IMR-90 (cell line): ENCODE results near the gene TAS2R8. TPM values are rescaled to one million over a fixed set of nuclear protein-coding genes. Genes with fewer than 3 reads are reported as not detected.

Experiments
- ATAC-seq: fragments of 200-7000 bp; cut with Tn5 transposase; 2 replicates; pipeline ENCODE4 v1.9.1; 2020; ENCODE audit warnings: low read depth, mild to moderate bottlenecking, moderate library complexity
- BruUV-seq: library from RNA; stranded (reverse); fragments of 400-500 nt; replicated peaks from 2 replicates; lab custom pipeline; 2021; lab: Mats Ljungman, UMichigan
- CTCF ChIA-PET: fragments of 300-600 bp; formaldehyde crosslinking; extraction: SDS; loops from one replicate; lab custom pipeline; 2021; ENCODE audit warnings: antibody characterized with exemption; lab: Yijun Ruan, JAX
- POLR2A ChIA-PET: fragments of 300-600 bp; sonication (Branson Sonifier 250); formaldehyde crosslinking; loops from one replicate; lab custom pipeline; 2022; ENCODE audit warnings: antibody characterized with exemption; ENCODE audit not compliant: unreplicated experiment; lab: Charles Lee
- DNase-seq: peaks from one replicate; pipeline ENCODE4 v3.0.0; 2013
- H2AFZ ChIP-seq: replicated peaks from 2 replicates; pipeline ENCODE3; 2013; ENCODE audit warnings: low read length, mild to moderate bottlenecking; ENCODE audit not compliant: poor library complexity
- H2AK5ac ChIP-seq: 2 replicates; pipeline ENCODE4 v1.6.1; 2013; ENCODE audit warnings: low read depth, low read length, inconsistent platforms
- H2AK9ac ChIP-seq: replicated peaks from 2 replicates; pipeline ENCODE3; 2013; ENCODE audit warnings: mild to moderate bottlenecking, low read depth, low read length, moderate library complexity; ENCODE audit not compliant: poor library complexity
- H2BK120ac ChIP-seq: 2 replicates; pipeline ENCODE4 v1.6.1; 2013; ENCODE audit warnings: low read depth, low read length, inconsistent platforms
- H2BK15ac ChIP-seq: 3 replicates; pipeline ENCODE4 v1.6.1; 2013; ENCODE audit warnings: low read depth, low read length, inconsistent platforms
- H2BK20ac ChIP-seq: 2 replicates; pipeline ENCODE4 v1.6.1; 2013; ENCODE audit warnings: low read depth, mild to moderate bottlenecking, inconsistent platforms, low read length, moderate library complexity
- H2BK5ac ChIP-seq: 2 replicates; pipeline ENCODE4 v1.6.1; 2013; ENCODE audit warnings: mild to moderate bottlenecking, low read depth, low read length, inconsistent platforms; ENCODE audit not compliant: poor library complexity, severe bottlenecking
- H3K14ac ChIP-seq: replicated peaks from 2 replicates; pipeline ENCODE4 v1.6.1; 2013; ENCODE audit warnings: low read depth, low read length, inconsistent platforms
- H3K18ac ChIP-seq: 2 replicates; pipeline ENCODE4 v1.6.1; 2013; ENCODE audit warnings: low read depth, low read length, control low read depth
- H3K23ac ChIP-seq: 2 replicates; pipeline ENCODE4 v1.6.1; 2013; ENCODE audit warnings: low read depth, low read length, inconsistent platforms
- H3K27ac ChIP-seq: 2 replicates; pipeline ENCODE4 v1.5.1; 2013; ENCODE audit warnings: mild to moderate bottlenecking, control low read depth, low read length; ENCODE audit not compliant: insufficient read depth
- H3K27me3 ChIP-seq: 2 replicates; pipeline ENCODE4 v1.6.1; 2013; ENCODE audit warnings: low read length; ENCODE audit not compliant: control insufficient read depth, insufficient read depth
- H3K36me3 ChIP-seq: 2 replicates; pipeline ENCODE4 v1.6.1; 2013; ENCODE audit warnings: low read length, mixed read lengths; ENCODE audit not compliant: control insufficient read depth, insufficient read depth
- H3K4ac ChIP-seq: 2 replicates; pipeline ENCODE4 v1.6.1; 2013; ENCODE audit warnings: low read depth, low read length, inconsistent platforms
- H3K4me1 ChIP-seq: 2 replicates; pipeline ENCODE4 v1.6.1; 2013; ENCODE audit warnings: low read length, mixed read lengths; ENCODE audit not compliant: control insufficient read depth, insufficient read depth
- H3K4me2 ChIP-seq: 2 replicates; pipeline ENCODE4 v1.6.1; 2013; ENCODE audit warnings: low read depth, mild to moderate bottlenecking, control low read depth, low read length, moderate library complexity
- H3K4me3 ChIP-seq: 2 replicates; pipeline ENCODE4 v1.5.1; 2013; ENCODE audit warnings: low read depth, mild to moderate bottlenecking, control low read depth, low read length, moderate library complexity; ENCODE audit not compliant: insufficient read depth
- H3K56ac ChIP-seq: 2 replicates; pipeline ENCODE4 v1.6.1; 2013; ENCODE audit warnings: low read length, inconsistent platforms; ENCODE audit not compliant: insufficient read depth; ENCODE audit errors: extremely low read depth
- H3K79me1 ChIP-seq, 2 experiments: 2 replicates each; pipeline ENCODE4 v1.6.1; 2013; ENCODE audit warnings: low read length in 2 of 2, inconsistent platforms in 1 of 2, low read depth in 1 of 2
- H3K9ac ChIP-seq: 2 replicates; pipeline ENCODE4 v1.6.1; 2013; ENCODE audit warnings: low read depth, low read length, control low read depth
- H3K9me1 ChIP-seq: 2 replicates; pipeline ENCODE4 v1.6.1; 2013; ENCODE audit warnings: low read length, inconsistent platforms; ENCODE audit not compliant: insufficient read depth
- H3K9me3 ChIP-seq: 2 replicates; pipeline ENCODE4 v1.6.1; 2013; ENCODE audit warnings: low read length; ENCODE audit not compliant: control insufficient read depth, insufficient read depth
- H4K20me1 ChIP-seq: 2 replicates; pipeline ENCODE4 v1.6.1; 2013; ENCODE audit warnings: low read length, inconsistent platforms; ENCODE audit not compliant: insufficient read depth
- H4K5ac ChIP-seq: 2 replicates; pipeline ENCODE4 v1.6.1; 2013; ENCODE audit warnings: mild to moderate bottlenecking, low read depth, low read length, control low read depth
- H4K8ac ChIP-seq, 2 experiments: 2 replicates each; pipeline ENCODE4 v1.6.1; 2013; ENCODE audit warnings: low read depth in 2 of 2, low read length in 2 of 2, control low read depth in 1 of 2, inconsistent platforms in 1 of 2
- H4K91ac ChIP-seq: 2 replicates; pipeline ENCODE4 v1.6.1; 2013; ENCODE audit warnings: low read depth, low read length, inconsistent platforms; ENCODE audit not compliant: insufficient read depth
- BHLHE40 ChIP-seq: fragments of 150-350 bp; IDR thresholded peaks from 2 replicates; pipeline ENCODE4 v1.6.1; 2016; ENCODE audit warnings: mild to moderate bottlenecking, low read depth, low read length
- CEBPB ChIP-seq: IDR thresholded peaks from 2 replicates; pipeline ENCODE4 v1.6.1; 2012; ENCODE audit warnings: low read depth, low read length, improper control_type of control experiment
- CHD1 ChIP-seq: IDR thresholded peaks from 2 replicates; pipeline ENCODE4 v1.6.1; 2012; ENCODE audit warnings: low read depth, low read length, improper control_type of control experiment
- CTCF ChIP-seq: conservative IDR thresholded peaks from 2 replicates; pipeline ENCODE4 v1.5.1; 2012; ENCODE audit warnings: mild to moderate bottlenecking, low read depth, low read length, improper control_type of control experiment
- ELK1 ChIP-seq: fragments of 150-350 bp; IDR thresholded peaks from 2 replicates; pipeline ENCODE4 v1.6.1; 2016; ENCODE audit warnings: low read depth, mild to moderate bottlenecking, low read length, moderate library complexity, borderline replicate concordance
- FOS ChIP-seq: fragments of 150-350 bp; IDR thresholded peaks from 2 replicates; pipeline ENCODE4 v1.6.1; 2016; ENCODE audit warnings: low read depth, low read length
- MAFK ChIP-seq: IDR thresholded peaks from 2 replicates; pipeline ENCODE4 v1.6.1; 2012; ENCODE audit warnings: low read depth, low read length, improper control_type of control experiment
- MAZ ChIP-seq: IDR thresholded peaks from 2 replicates; pipeline ENCODE4 v1.6.1; 2012; ENCODE audit warnings: low read depth, mild to moderate bottlenecking, low read length, improper control_type of control experiment, moderate library complexity, borderline replicate concordance
- MXI1 ChIP-seq: IDR thresholded peaks from 2 replicates; pipeline ENCODE4 v1.6.1; 2012; ENCODE audit warnings: low read depth, mild to moderate bottlenecking, low read length, moderate library complexity, borderline replicate concordance
- NFE2L2 ChIP-seq: fragments of 150-350 bp; IDR thresholded peaks from 2 replicates; pipeline ENCODE4 v1.6.1; 2016; ENCODE audit warnings: low read depth, mild to moderate bottlenecking, low read length
- POLR2A ChIP-seq: IDR thresholded peaks from 2 replicates; pipeline ENCODE4 v1.6.1; 2012; ENCODE audit warnings: mild to moderate bottlenecking, low read depth, low read length
- RAD21 ChIP-seq: IDR thresholded peaks from 2 replicates; pipeline ENCODE4 v1.6.1; 2012; ENCODE audit warnings: low read length, improper control_type of control experiment
- RCOR1 ChIP-seq: IDR thresholded peaks from 2 replicates; pipeline ENCODE4 v1.6.1; 2012; ENCODE audit warnings: mild to moderate bottlenecking, low read length, improper control_type of control experiment; ENCODE audit not compliant: insufficient replicate concordance
- RFX5 ChIP-seq: IDR thresholded peaks from 2 replicates; pipeline ENCODE4 v1.8.0; 2012; ENCODE audit warnings: low read depth, mild to moderate bottlenecking, low read length, moderate library complexity
- SMC3 ChIP-seq: fragments of 150-350 bp; IDR thresholded peaks from 2 replicates; pipeline ENCODE4 v1.6.1; 2016; ENCODE audit warnings: low read depth, mild to moderate bottlenecking, antibody characterized with exemption, low read length, moderate library complexity
- USF2 ChIP-seq: fragments of 150-350 bp; IDR thresholded peaks from 2 replicates; pipeline ENCODE4 v1.6.1; 2017; ENCODE audit warnings: mild to moderate bottlenecking, antibody characterized with exemption, low read length, low read depth
- WGBS, 2 experiments: methylation state at CpG; one replicate each; pipeline versions ENCODE4 v1.1.5 to v1.1.7; 2013; ENCODE audit warnings: missing lambda C conversion rate in 2 of 2; ENCODE audit not compliant: insufficient read length in 1 of 2; ENCODE audit errors: extremely low coverage in 2 of 2; 5-methylcytosine and 5-hydroxymethylcytosine counted together
- dilution Hi-C: fragments of 300-500 bp; cut with HindIII; formaldehyde crosslinking; loops from one replicate; pipeline ENCODE4 v1.14.3; 2018; ENCODE audit warnings: low sequenced_read_pairs; ENCODE audit not compliant: unreplicated experiment
- in situ Hi-C: fragments of 300-500 bp; cut with MboI; formaldehyde crosslinking; loops from 3 replicates; pipeline ENCODE4 v1.14.3; 2019; ENCODE audit warnings: low sequenced_read_pairs, inconsistent platforms, mixed read lengths
- intact Hi-C: fragments of 100-400 bp; cut with micrococcal nuclease; formaldehyde crosslinking; loops from 2 replicates; pipeline ENCODE4 v1.10.0; 2022
- polyA plus RNA-seq, 3 experiments: library from polyadenylated mRNA; depleted of rRNA; stranded (reverse); fragments of >200 nt; gene quantifications; 2 replicates each; pipeline ENCODE4 v1.2.3, GENCODE V29; 2012; ENCODE audit warnings: low replicate concordance in 1 of 3
- total RNA-seq: library from RNA; depleted of rRNA; stranded (reverse); fragments of >200 nt; gene quantifications from 2 replicates; pipeline ENCODE4 v1.2.3, GENCODE V29; 2012

TAS2R8 gene
- total and polyA plus RNA-seq, 2 of the 4 experiments (the other 2 are of a cell fraction), result not detected

GRCh38 chr12:10853776-10854175 is 46.7 kb upstream of the TAS2R8 start:
- H3K56ac ChIP-seq, result no peak overlapping the region
- TF ChIP-seq BHLHE40, result no peak
- no peak for TF ChIP-seq RAD21
- no peak for TF ChIP-seq USF2
- TF ChIP-seq MAZ, result no peak
- no peak for TF ChIP-seq SMC3
- no peak for TF ChIP-seq CHD1
- no peak for TF ChIP-seq POLR2A
- TF ChIP-seq RFX5, result no peak
- TF ChIP-seq NFE2L2, result no peak
- no peak for TF ChIP-seq CTCF
- no peak for TF ChIP-seq MXI1
- no peak for TF ChIP-seq FOS
- no peak for TF ChIP-seq ELK1
- no peak for TF ChIP-seq CEBPB
- TF ChIP-seq RCOR1, result no peak
- no peak for TF ChIP-seq MAFK
- POLR2A ChIA-PET, result no interaction called here
- no peak overlapping the region for H2AK9ac ChIP-seq
- WGBS, 2 experiments, result 80% methylated on average over 1 of the region's 2 CpGs; no CpG with 5 or more reads in 1 of the 2 experiments
- H3K9ac ChIP-seq, result no peak overlapping the region
- no peaks in the 10 kb centered on the region for H3K27me3 ChIP-seq
- dilution Hi-C loops, result no loop called here
- no peak overlapping the region for H3K4ac ChIP-seq
- no peak overlapping the region for H4K91ac ChIP-seq
- H3K36me3 ChIP-seq, result no peaks in the 10 kb centered on the region
- no peaks in the 10 kb centered on the region; the same call in 1 of the 2 replicates for H3K9me3 ChIP-seq
- H3K14ac ChIP-seq, result no peak overlapping the region
- no peak overlapping the region for H4K8ac ChIP-seq
- H2AK5ac ChIP-seq, result no peak overlapping the region
- no peak overlapping the region for H3K27ac ChIP-seq
- no peak overlapping the region for H2BK5ac ChIP-seq
- no peak overlapping the region for H2AFZ ChIP-seq
- no peak overlapping the region for H2BK120ac ChIP-seq
- no peak overlapping the region for H3K18ac ChIP-seq
- H3K4me2 ChIP-seq, result no peak overlapping the region
- H3K4me1 ChIP-seq, result no peaks in the 10 kb centered on the region
- H3K79me1 ChIP-seq, result 0 out of 4 replicates have a peak, but pooled peaks cover 0 to 6% of the 10 kb centered on the region in 2 experiments
- intact Hi-C loops, result no loop called here
- H2BK20ac ChIP-seq, result no peak overlapping the region
- H3K4me3 ChIP-seq, result no peak overlapping the region
- no peak overlapping the region for H2BK15ac ChIP-seq
- in situ Hi-C loops, result no loop called here
- ATAC-seq (no peak), DNase-seq (no peak)
- CTCF ChIA-PET, result no interaction called here
- H4K20me1 ChIP-seq, result no peaks in the 10 kb centered on the region
- peaks cover 7% of the 10 kb centered on the region; the same call in 1 of the 2 replicates for H3K9me1 ChIP-seq
- no TSS peak for BruUV-seq
- no peak overlapping the region for H4K5ac ChIP-seq
- no peak overlapping the region; the same call in 1 of the 2 replicates for H3K23ac ChIP-seq
